Right cardiac atrium (tissue), 5 donors: ENCODE measurements around the gene CPT1A. TPM values are rescaled to one million over a fixed set of nuclear protein-coding genes. Genes with fewer than 3 reads are reported as not detected.

Experiments
- ATAC-seq, 2 donors: fragments of 200-7000 bp; cut with Tn5 transposase; one replicate each; pipeline versions ENCODE4 v1.8.0 to v1.9.1; 2020; ENCODE audit warnings: moderate library complexity in 2 of 2, mild to moderate bottlenecking in 1 of 2
- DNase-seq, 3 donors: peaks; one replicate each; pipeline ENCODE4 v3.0.0-alpha.2; 2020
- H3K27ac ChIP-seq: one replicate; pipeline ENCODE4 v1.5.1; 2013; ENCODE audit warnings: mild to moderate bottlenecking, low read length, control low read depth, moderate library complexity
- H3K27me3 ChIP-seq: one replicate; pipeline ENCODE4 v1.6.1; 2013; ENCODE audit not compliant: control insufficient read depth, insufficient read depth
- H3K4me1 ChIP-seq: one replicate; pipeline ENCODE4 v1.6.1; 2013; ENCODE audit warnings: low read length; ENCODE audit not compliant: control insufficient read depth, insufficient read depth
- H3K4me3 ChIP-seq: one replicate; pipeline ENCODE4 v1.5.1; 2013; ENCODE audit warnings: low read length, control low read depth
- H3K9me3 ChIP-seq: one replicate; pipeline ENCODE4 v1.6.1; 2013; ENCODE audit warnings: low read length; ENCODE audit not compliant: control insufficient read depth
- WGBS: extraction: QIAGEN DNeasy Blood & Tissue Kit; methylation state at CpG from one replicate; pipeline ENCODE4 v1.1.7; 2013; 5-methylcytosine and 5-hydroxymethylcytosine counted together
- intact Hi-C, 4 donors: fragments of 100-400 bp; cut with DNase I; formaldehyde crosslinking; loops; one replicate each; pipeline versions ENCODE4 v1.11.0 to v1.14.0; 2022 to 2023
- polyA plus RNA-seq: library from polyadenylated mRNA; stranded (reverse); fragments of 200-250 nt; gene quantifications from one replicate; pipeline ENCODE4 v1.2.3, GENCODE V29; 2013
- total RNA-seq, 4 donors: library from RNA; stranded (reverse); fragmentation: NEBNext Ultra II Directional; extraction: Animal tissue kit (Norgen Biotek cat#: 25700); gene quantifications; one replicate each; pipeline ENCODE4 v1.2.1, GENCODE V29; 2021
- donor health status: healthy with polysubstance abuse.
- donor health status: DM: no; HTN: yes; CAD: no.
- donor health status: DM: no; HTN: no; CAD: no.
- donor health status: DM: no; HTN: yes; CAD: no; lungs with severe emphysema.
- donor health status: DM: yes; HTN: yes; CAD: no.

Gene CPT1A
- total and polyA plus RNA-seq, 5 donors = 22.4 to 63.5 (median 44.1) TPM

DNA sequence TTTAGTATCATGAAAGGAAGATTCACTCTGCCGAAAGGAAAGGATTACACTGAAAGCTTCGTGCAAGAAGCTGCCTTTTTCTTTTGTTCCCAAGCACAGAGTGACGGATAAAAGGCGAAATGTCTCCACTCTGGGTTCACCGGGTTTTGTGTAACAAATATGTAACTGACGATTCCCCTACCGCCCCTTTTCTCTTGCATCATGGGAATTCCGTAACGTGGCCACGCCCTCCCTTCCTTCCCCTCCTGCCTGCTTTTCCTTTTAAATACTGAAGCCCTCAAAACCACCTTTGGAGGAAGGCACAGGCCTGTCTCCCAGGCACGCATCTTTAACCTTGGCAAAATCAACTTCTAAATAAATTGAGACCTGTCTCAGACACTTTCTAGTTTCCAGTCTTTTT is 74.0 kb downstream of the CPT1A start:
- no peaks in the 10 kb centered on the region for H3K9me3 ChIP-seq
- H3K4me1 ChIP-seq = no peaks in the 10 kb centered on the region
- DNase-seq (no peak), ATAC-seq (no peak)
- no peaks in the 10 kb centered on the region for H3K27me3 ChIP-seq
- intact Hi-C loops = no loop called here
- H3K4me3 ChIP-seq = no peak overlapping the region
- H3K27ac ChIP-seq = no peak overlapping the region
- 82% methylated on average over 11 of the region's 11 CpGs for WGBS

DNA sequence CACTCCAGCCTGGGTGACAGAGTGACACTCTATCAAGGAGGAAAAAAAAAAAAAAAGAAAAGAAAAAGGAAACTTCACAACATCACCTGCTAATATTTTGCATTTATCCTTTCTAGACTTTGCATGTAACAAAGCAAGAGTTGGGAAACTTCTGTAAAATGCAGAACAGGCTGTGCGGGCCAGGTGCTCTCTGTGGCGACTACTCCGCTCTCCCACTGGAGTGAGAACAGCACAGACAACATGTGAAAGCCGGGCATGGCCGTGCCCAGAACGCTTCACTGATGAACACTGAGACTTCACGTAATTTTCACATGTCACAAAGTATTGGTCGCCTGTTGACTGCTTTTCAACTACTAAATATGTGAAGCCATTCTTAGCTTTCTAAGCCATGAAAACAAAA is 74.9 kb downstream of the CPT1A start:
- Histone ChIP-seq H3K4me3 (no peak overlapping the region), H3K27ac (no peak overlapping the region), H3K4me1 (no peaks in the 10 kb centered on the region), H3K27me3 (no peaks in the 10 kb centered on the region), H3K9me3 (no peaks in the 10 kb centered on the region)
- intact Hi-C loops = no loop called here
- no peak for DNase-seq
- no peak for ATAC-seq
- WGBS = 93% methylated on average over 8 of the region's 8 CpGs

DNA sequence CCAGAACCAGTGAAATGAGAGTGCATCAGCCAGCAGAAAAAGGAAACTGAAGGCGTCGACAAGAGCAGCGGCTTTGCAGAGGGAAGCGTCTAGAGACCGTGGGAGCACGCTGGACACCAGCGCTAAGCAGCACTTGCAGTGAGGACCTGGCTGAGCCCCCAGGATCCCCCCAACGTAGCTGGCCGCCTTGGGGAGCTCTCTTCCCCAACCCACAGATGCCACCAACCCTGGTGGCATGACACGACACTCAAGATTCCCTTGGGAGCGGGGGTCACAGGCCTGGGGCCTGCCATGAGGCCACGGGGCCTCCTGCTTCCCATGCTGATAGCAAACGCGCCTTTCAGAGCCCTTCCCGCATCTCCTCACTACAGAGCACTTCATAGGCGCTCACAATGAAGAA is 77.0 kb downstream of the CPT1A start:
- no peak for ATAC-seq

DNA sequence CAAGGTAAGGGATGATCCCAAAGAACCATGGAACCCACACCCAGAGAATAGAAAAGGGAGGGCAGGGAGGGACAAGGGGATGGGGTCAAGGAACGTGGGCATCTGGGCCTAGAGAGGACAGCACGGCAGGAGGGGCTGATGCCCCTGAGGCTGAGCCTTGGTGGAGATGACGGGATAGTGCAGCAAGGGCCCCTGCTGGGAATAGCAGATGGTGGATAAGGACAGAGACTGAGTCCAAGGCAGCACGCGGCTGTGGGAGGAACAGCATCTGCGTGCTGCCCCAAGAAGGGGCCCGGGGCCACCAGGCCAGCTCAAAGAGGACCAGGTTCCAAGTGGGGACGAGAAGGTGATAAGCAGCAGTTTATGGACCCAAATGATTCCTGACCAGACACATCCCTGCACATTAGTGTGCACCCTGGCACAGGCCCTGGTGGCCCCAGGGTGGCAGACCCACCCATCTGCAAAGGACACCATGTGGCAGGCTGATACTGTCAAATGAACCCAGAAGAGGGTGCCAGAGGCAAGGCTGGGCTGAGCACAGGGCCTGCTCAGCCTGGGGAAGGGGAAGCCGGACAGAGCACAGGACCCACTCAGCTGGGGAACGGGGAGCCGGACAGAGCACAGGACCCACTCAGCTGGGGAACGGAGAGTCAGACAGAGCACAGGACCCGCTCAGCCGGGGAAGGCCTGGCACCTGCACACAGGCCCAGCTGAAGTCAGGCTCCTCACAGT is 77.6 kb downstream of the CPT1A start:
- Histone ChIP-seq H3K9me3 (no peaks in the 10 kb centered on the region), H3K27me3 (no peaks in the 10 kb centered on the region), H3K4me3 (no peak overlapping the region), H3K27ac (no peak overlapping the region), H3K4me1 (no peaks in the 10 kb centered on the region)
- ATAC-seq (peak; percentile 31 to 60), DNase-seq (no peak)
- intact Hi-C loops = no loop called here
- WGBS = 83% methylated on average over 14 of the region's 14 CpGs

More for the DNA sequence above, 77.0 kb downstream of the CPT1A start:
- intact Hi-C loops = no loop called here
- WGBS = 82% methylated on average over 16 of the region's 16 CpGs
- no peak overlapping the region for H3K4me3 ChIP-seq
- no peaks in the 10 kb centered on the region for H3K27me3 ChIP-seq
- DNase-seq = no peak
- no peaks in the 10 kb centered on the region for H3K4me1 ChIP-seq
- no peak overlapping the region for H3K27ac ChIP-seq
- H3K9me3 ChIP-seq = no peaks in the 10 kb centered on the region

DNA sequence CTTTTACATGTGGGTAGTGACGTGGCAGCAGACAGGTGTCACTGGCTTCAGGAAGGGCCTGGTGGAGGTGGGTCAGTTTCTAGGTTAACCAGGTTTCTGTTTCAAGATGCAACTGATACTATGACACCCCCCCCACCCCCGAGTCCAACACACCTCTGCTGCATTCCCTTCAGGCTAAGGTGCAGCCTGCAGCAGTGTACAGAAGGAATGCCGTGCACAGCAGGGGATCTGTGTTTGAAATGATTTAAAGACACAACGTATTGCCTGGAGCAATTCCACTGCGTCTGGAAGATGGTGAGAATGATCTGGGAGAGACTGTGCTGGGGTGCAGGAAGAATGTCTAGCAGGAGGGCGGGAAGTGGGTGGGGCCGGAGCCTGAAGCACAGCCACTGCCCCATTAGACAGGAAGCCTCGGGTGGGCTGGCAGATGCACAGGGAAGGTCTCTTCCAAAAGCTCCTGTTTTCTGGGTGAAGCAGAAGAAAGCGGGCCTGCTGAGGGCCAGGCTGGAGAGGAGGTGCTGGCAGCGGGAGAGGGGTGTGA is 78.5 kb downstream of the CPT1A start:
- DNase-seq = no peak
- no peaks in the 10 kb centered on the region for H3K9me3 ChIP-seq
- intact Hi-C loops = no loop called here
- no peak overlapping the region for H3K4me3 ChIP-seq
- H3K4me1 ChIP-seq = no peaks in the 10 kb centered on the region
- WGBS = 69% methylated on average over 10 of the region's 10 CpGs
- no peak overlapping the region for H3K27ac ChIP-seq
- ATAC-seq = peak in 1 of 2 donors; percentile 24
- no peaks in the 10 kb centered on the region for H3K27me3 ChIP-seq

DNA sequence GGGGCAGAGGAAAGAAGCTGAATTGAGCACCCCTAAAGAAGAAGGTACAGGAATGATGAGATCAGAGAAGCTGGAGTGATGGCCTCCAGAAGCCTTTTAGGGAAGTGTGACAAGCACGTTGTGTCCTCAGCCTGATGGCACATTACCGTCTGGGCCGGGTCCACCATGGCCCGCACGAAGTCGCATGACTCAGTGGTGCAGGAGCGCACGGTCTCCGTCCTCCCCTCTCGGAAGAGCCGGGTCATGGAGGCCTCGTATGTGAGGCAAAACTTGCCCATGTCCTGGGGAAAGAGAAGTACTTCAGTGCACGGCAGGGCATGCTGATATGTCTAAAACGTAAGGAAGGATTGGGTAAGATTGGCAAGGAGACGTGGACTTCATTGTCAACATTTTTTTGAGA is 79.2 kb downstream of the CPT1A start:
- Histone ChIP-seq H3K27ac (no peak overlapping the region), H3K9me3 (no peaks in the 10 kb centered on the region), H3K4me1 (no peaks in the 10 kb centered on the region), H3K4me3 (no peak overlapping the region), H3K27me3 (no peaks in the 10 kb centered on the region)
- ATAC-seq (no peak), DNase-seq (no peak)
- intact Hi-C loops = no loop called here
- 83% methylated on average over 15 of the region's 15 CpGs for WGBS

DNA sequence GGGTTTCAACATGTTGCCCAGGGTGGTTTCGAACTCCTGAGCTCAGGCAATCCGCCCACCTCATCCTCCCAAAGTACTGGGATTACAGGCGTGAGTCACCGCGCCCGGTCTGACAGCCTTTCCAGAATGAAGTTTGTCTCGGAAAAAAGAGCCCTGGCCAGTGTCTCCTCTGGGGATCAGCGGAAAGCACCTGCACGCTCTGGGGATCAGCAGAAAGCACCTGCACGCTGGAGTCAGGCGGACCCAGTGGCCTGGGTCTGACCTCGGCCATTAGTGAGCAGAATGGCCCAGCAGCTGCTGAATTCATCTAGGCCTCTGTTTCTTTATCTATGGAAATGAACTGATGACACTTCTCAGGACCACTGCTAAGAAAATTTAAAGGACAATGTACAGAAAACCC is 79.9 kb downstream of the CPT1A start:
- WGBS = 84% methylated on average over 12 of the region's 12 CpGs
- intact Hi-C loops = no loop called here
- Histone ChIP-seq H3K4me1 (no peaks in the 10 kb centered on the region), H3K9me3 (no peaks in the 10 kb centered on the region), H3K27ac (no peak overlapping the region), H3K4me3 (no peak overlapping the region), H3K27me3 (no peaks in the 10 kb centered on the region)
- no peak for ATAC-seq
- no peak for DNase-seq

DNA sequence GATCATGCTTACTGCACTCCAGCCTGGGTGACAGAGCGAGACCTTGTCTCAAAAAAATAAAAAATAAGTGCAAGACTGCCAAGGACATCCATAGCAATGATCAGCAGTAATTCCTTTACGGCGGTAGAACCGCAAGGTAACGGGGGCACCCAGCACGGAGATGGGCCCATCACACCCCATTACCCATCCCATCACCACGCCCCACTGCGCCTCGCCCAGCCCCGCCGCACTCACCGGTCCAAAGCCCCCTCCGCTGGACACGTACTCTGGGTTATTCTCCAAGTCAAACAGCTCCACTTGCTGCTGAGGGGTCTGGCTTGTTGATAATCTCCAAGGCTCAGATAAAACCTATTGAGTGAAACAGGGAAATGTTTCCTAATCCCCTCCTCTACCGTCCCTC is 81.7 kb downstream of the CPT1A start:
- no peaks in the 10 kb centered on the region for H3K9me3 ChIP-seq
- no peak for DNase-seq
- ATAC-seq = no peak
- no peak overlapping the region for H3K27ac ChIP-seq
- no peaks in the 10 kb centered on the region for H3K4me1 ChIP-seq
- intact Hi-C loops = no loop called here
- no peak overlapping the region for H3K4me3 ChIP-seq
- WGBS = 81% methylated on average over 15 of the region's 15 CpGs
- H3K27me3 ChIP-seq = no peaks in the 10 kb centered on the region

DNA sequence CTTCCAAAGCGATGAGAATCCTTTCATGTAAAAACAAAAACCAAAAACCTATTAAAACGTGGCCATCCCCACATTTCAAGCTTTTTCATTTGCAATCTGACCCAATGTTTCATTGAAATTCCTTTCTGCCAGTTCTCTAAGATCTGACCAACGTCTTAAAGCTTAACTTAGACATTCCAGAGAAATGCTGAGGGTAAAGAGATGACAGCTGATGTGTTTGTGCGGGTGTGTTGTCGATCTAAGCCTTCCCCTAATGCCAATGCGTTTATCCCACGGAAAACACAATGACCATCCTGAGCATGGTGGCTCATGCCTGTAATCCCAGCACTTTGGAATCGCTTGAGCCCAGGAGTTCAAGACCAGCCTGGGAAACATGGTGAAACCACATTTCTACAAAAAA is 84.0 kb downstream of the CPT1A start:
- Histone ChIP-seq H3K4me1 (no peaks in the 10 kb centered on the region), H3K27me3 (no peaks in the 10 kb centered on the region), H3K9me3 (no peaks in the 10 kb centered on the region), H3K27ac (no peak overlapping the region), H3K4me3 (no peak overlapping the region)
- 81% methylated on average over 8 of the region's 8 CpGs for WGBS
- no peak for ATAC-seq
- intact Hi-C loops = no loop called here
- DNase-seq = no peak

DNA sequence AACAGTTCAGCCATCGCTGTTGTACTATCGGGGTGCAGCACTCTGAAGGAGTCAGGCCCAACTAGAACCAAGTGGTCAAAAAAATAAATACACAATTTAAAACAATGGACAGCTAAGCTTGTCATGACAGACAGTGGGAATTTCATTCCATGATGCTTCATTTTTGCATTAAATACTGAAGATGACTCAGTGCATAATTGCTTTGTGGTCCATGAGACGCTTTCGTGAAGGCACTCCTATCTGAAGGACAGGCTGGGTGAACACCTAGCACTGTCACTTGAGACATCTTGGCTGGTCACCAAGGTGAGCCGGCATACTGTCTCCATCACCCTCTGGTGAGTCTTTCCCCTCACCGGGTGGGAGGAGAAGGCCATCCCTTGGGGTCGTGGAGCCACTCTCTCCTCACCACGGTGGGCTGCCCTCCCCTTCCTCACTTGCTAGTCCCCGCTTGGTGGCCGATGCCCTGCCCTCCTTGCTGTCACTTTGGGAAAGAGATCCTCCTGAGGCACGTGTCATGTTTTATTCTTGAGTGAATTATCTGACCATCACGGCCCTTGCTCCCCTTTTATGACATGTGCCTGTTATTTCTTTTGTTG is 85.4 kb downstream of the CPT1A start:
- no peaks in the 10 kb centered on the region for H3K9me3 ChIP-seq
- H3K4me3 ChIP-seq = no peak overlapping the region
- intact Hi-C loops = no loop called here
- H3K27me3 ChIP-seq = no peaks in the 10 kb centered on the region
- DNase-seq = no peak
- 86% methylated on average over 12 of the region's 12 CpGs for WGBS
- H3K4me1 ChIP-seq = no peaks in the 10 kb centered on the region
- no peak overlapping the region for H3K27ac ChIP-seq
- no peak for ATAC-seq

DNA sequence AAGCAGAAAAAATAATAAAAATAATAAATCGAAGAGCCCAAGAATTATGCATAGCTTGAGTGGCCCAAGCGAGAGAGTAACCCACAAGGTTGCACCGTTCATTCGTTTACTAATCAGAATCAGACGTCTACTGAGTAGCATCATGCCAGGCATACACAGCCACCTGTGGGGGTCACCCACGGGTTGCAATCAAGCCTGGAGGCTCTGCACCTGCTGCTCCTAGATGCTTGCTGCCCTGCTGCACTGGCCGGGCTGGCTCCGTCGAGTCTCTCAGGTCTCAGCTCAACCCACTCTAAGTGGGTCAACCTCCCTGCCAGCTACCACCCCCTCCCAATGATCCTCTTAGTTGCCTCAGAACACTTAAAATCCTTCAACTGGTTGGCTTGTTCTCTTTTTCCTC is 88.4 kb downstream of the CPT1A start:
- DNase-seq = no peak
- intact Hi-C loops = no loop called here
- H3K4me3 ChIP-seq = no peak overlapping the region
- no peak for ATAC-seq
- H3K27me3 ChIP-seq = no peaks in the 10 kb centered on the region
- no peaks in the 10 kb centered on the region for H3K4me1 ChIP-seq
- H3K27ac ChIP-seq = no peak overlapping the region
- no peaks in the 10 kb centered on the region for H3K9me3 ChIP-seq
- WGBS = 85% methylated on average over 9 of the region's 9 CpGs
